ENCODE data around the gene YIPF5. TPM values are rescaled to one million over a fixed set of nuclear protein-coding genes. Genes with fewer than 3 reads are reported as not detected.

Gene YIPF5
- total RNA-seq, 4 donors from 2014 or later, result 34.9 to 48.2 (median 41.5) TPM

GRCh38 chr5:144144956-144145751 is 25.3 kb downstream of the YIPF5 start:
- H3K36me3 ChIP-seq, result no peaks in the 10 kb centered on the region
- H3K4me3 ChIP-seq (replicated peaks in 1 of 3), result no peak overlapping the region
- H3K4me1 ChIP-seq, result no peaks in the 10 kb centered on the region
- TF ChIP-seq CTCF (IDR thresholded peaks at IDR 0.05) (no peak), POLR2A (IDR thresholded peaks at IDR 0.05) (no peak)
- H3K9me3 ChIP-seq, result no peaks in the 10 kb centered on the region
- no peak for DNase-seq
- peak overlapping the region in 1 of 3 donors; percentile 8 for H3K27ac ChIP-seq
- WGBS, 2 donors, result 67 to 74% methylated on average over 4 of the region's 4 CpGs
- H3K27me3 ChIP-seq, result no peaks in the 10 kb centered on the region
- intact Hi-C loops (cut with DNase I), result no loop called here

DNA sequence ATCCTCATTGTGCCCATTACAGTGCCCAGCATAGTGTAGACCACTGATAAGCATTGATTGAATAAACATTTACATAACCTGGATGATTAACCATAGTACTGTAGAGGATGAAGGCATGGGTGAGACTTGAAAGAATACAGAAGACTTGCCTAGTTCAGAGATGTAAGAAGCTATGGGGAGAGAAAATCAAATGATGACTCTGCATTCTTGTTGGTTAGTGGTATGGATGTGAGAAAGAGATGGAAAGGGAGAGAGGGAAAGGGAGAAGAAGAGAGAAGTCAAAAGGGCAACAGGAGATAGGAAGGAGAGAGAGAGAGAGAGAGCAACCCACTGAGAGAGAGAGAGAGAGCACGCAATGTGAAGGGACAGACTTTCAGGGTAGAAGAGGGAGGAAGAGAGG is 26.8 kb downstream of the YIPF5 start:
- Histone ChIP-seq H3K36me3 (no peaks in the 10 kb centered on the region), H3K27ac (no peak overlapping the region), H3K27me3 (no peaks in the 10 kb centered on the region), H3K4me1 (no peaks in the 10 kb centered on the region), H3K9me3 (no peaks in the 10 kb centered on the region), H3K4me3 (replicated peaks in 1 of 3) (no peak overlapping the region)
- intact Hi-C loops (cut with DNase I), result no loop called here
- 92 to 98% methylated on average over 1 of the region's 1 CpG for WGBS, 2 donors
- no peak for DNase-seq
- TF ChIP-seq CTCF (IDR thresholded peaks at IDR 0.05) (no peak), POLR2A (IDR thresholded peaks at IDR 0.05) (no peak)

DNA sequence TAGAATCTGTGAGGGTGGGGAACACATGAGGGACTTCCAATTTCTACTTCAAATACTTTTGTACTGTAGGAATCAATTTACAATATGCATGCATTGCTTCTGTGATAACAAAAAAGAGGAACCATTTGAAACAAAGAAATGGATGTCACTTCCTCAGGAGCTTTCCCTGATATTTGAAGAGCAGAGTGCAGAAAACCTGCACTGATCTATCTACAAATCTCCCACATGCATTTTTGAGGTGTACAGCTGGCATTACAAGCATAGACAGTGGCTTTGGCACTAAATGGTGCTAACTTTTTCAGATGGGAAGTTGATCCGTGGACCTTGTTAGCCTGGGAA is 27.7 kb downstream of the YIPF5 start:
- intact Hi-C loops (cut with DNase I), result no loop called here
- 42 to 50% methylated on average over 1 of the region's 1 CpG for WGBS, 2 donors
- no peaks in the 10 kb centered on the region for H3K4me1 ChIP-seq

DNA sequence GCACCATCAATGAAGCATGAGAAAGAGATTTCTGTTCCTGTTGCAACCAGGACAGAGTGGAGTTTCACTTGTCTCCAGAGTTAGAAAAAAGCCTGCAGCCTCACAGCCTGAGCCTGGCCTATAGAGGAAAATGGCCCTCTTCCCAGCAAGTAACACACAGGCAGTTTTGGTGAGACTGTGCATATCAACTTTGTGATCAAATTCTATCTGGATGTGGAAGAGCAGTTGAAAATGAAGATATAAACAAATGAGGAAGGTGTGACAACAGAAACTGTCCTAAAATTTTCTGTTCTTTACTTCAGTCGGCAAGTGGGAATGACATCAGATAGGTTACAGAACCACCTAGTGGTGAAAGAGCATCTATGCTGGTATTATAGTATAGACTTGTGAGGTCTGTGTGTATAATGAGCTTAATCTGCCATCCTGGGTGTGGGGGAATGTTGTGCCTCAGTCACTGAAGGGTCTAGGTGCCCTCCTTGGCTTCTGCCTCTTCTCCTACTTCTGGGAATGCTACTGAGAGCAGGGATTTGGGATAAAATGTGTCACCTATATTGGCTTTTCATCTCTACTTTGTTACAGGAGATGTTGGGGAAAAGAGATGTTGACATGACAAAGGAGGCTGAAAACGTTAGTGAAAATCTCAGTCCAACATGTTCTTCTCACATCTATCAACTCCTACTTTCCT is 28.2 kb downstream of the YIPF5 start:
- Histone ChIP-seq H3K36me3 (no peaks in the 10 kb centered on the region), H3K9me3 (no peaks in the 10 kb centered on the region), H3K4me3 (replicated peaks in 1 of 3) (no peak overlapping the region), H3K27ac (no peak overlapping the region), H3K27me3 (no peaks in the 10 kb centered on the region), H3K4me1 (no peaks in the 10 kb centered on the region)
- intact Hi-C loops (cut with DNase I), result no loop called here
- WGBS, 2 donors, result 11 to 23% methylated on average over 2 of the region's 2 CpGs
- TF ChIP-seq POLR2A (IDR thresholded peaks at IDR 0.05) (no peak), CTCF (IDR thresholded peaks at IDR 0.05) (peak in 3 of 6 experiments; percentile 40 to 52 (median 47))
- DNase-seq, result no peak

More for the DNA sequence above, 27.7 kb downstream of the YIPF5 start:
- Histone ChIP-seq H3K9me3 (no peaks in the 10 kb centered on the region), H3K4me3 (replicated peaks in 1 of 3) (no peak overlapping the region), H3K27me3 (no peaks in the 10 kb centered on the region), H3K27ac (no peak overlapping the region), H3K36me3 (no peaks in the 10 kb centered on the region)
- no peak for TF ChIP-seq CTCF (IDR thresholded peaks at IDR 0.05)
- no peak for DNase-seq

DNA sequence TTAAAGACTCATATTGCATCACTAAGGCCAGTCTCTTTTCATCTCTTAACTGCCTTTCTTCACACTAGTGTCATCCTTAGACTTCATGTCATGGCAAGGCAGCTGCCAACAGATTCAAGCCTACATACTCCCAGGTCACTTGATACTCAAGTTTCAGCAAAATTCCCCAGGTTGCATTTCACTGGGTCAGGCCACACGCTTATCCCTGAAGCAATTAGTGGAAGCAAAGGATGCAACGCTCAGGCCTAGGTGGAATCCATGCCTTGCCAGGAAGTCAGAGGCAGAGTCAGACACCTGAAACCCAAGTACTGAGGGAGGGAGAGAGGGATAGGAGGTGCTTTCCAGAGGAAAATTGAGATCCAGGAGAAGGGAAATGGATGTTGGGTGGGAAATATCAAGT is 28.9 kb downstream of the YIPF5 start:
- TF ChIP-seq CTCF (IDR thresholded peaks at IDR 0.05) (no peak), POLR2A (IDR thresholded peaks at IDR 0.05) (no peak)
- Histone ChIP-seq H3K9me3 (no peaks in the 10 kb centered on the region), H3K36me3 (no peaks in the 10 kb centered on the region), H3K27ac (no peak overlapping the region), H3K4me1 (no peaks in the 10 kb centered on the region), H3K4me3 (replicated peaks in 1 of 3) (no peak overlapping the region), H3K27me3 (no peaks in the 10 kb centered on the region)
- WGBS, 2 donors, result 98% methylated on average over 2 of the region's 2 CpGs
- DNase-seq, result no peak
- intact Hi-C loops (cut with DNase I), result no loop called here

All from thyroid gland (tissue), 4 donors.